Astrocyte of the hippocampus (primary cell): Measurements from ENCODE around the gene LPAR5.

Experiments used
- DNase-seq: peaks from one replicate; pipeline ENCODE4 v3.0.0; 2011; ENCODE audit warnings: low read depth, low spot score

LPAR5 gene

DNA sequence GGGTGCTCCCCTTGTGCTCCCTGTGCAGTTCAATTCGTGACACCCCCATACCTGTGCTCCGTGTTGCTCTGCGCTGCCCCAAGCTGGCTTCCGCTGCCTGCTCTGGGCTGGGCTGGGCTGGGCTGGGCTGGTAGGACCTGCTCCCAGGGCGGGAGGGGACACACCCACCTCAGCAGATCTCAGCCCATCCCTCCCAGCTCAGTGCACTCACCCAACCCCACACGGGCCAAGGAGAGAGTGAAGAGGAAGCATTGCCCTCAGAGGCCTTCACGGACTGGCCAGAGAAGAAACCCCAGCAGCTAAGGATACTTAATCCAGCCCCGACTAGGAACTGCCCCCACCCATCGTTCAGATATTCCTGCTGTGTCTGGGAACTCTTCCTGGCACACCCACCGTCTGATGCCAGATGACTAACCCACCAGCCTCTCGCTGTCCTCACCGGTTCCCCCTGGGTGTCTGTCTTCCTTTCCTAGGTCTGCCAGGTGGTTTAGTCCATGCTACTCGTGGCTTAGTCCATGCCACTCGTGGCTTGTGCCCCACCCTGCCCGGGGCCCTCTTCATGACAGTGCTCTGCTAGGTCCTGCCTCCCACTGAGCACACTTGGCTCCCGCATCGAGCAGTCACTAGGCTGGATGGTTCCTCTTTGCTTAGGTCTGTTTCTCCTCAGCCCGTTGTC is at the start of gene LPAR5:
Gene LPAR5, minus strand, starts transcription at position 104 of the 676 bp plus-strand sequence. CDS start 14,711 bp downstream, outside the sequence.
- peak; percentile 42 for DNase-seq

DNA sequence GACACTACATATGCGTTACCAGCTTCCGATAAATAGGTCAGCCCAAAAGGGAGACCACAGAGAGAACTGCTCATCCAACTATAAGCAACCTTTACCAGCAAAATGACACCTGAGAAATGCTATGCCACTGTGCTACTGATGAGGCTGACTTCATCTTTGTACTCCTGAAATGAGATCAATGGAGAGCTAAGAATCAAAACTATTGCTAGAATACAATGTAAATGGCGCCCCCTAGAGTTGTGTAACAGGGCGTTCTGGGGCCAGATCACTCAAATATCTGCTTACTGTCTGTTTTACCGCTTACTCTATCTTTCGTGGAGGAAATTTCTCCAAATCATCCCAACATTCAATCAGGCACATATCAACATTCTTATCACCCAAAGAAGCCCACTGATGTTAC is 48.9 kb upstream of the LPAR5 start:
- no peak for DNase-seq

DNA sequence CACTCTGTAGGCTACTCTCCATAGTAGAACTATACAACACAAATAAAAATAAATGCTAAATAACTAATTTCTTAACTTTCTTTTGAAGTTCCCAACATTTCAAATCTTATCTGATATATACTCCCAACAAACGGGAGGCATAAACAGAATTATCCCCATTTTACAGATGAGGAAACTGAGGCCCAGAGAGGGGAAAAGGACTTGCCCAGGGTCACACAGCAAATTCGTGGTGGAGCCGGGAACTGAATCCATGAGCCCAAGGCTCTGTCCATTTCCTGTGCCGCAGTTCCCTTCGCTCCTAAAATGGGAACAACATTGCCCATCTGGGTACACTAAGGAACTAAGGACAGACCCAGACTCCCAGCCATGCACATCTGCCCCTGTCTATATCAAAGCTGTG is 41.2 kb upstream of the LPAR5 start:
- no peak for DNase-seq

DNA sequence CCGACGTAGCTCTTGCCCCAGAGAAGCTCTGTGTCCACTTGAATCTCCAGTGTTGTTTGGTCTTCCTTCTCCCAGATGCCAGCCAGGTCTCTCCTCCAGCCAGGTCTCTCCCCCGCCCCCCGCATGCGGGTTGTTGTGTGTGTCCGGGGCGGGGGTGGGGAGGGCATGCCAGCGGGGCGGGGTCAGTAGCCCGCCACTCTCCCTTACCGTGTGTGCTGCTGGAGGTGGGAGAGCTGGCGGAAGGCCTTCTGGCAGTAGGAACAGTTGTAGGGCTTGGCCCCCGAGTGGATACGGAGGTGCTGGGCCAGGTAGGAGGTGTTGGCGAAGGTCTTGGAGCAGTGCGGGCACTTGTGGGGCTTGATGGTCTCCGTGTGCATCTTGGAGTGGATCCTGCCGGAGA is 36.4 kb upstream of the LPAR5 start:
- DNase-seq, result no peak

DNA sequence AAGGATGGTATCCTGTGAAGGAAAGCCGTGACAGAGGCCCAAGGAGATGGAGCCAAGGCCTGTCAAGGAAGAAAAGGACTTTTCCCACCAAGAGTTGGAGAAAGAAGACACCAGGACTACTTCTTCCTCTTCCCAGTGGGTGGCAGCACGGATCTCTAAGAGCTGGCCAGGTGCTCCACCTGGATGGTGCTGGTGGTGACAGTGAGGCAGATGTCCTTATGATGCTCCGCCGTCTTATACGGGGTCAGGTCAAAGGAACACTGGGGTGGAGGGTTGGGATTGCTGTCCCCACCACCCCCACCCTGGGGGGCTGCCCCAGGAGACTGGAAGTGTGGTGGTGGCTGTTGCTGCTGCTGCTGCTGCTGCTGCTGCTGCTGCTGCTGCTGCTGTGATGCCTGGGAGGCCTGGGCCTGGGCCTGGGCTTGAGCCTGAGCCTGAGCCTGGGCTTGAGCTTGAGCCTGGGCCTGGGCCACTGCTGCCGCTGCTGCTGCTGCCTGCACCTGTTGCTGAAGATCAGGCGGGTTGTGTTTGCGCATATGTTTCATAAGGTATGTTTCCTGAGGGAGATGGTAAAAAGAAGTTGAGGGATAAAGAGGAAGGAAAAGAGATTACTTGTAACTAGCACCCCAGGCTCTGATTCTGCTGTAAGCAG is 31.9 kb upstream of the LPAR5 start:
- no peak for DNase-seq

DNA sequence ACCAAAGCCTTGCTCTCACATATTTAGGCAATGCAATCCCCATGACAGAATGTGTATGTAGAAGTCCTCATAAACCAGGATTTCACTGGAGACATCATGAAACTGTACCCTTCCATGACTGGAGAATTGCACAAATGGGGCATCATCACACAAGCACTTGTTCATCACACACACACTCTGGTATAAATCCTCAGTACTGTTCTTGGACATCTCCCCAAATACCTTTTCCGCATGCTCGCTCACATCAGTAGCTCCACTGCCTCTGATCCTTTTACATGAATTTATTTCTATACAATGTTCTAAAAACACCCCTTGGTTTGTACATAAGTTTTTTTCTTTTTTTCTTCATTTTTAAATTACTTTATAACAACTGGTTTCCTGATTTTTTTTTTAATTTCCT is 30.5 kb upstream of the LPAR5 start:
- DNase-seq, result peak; percentile 84

DNA sequence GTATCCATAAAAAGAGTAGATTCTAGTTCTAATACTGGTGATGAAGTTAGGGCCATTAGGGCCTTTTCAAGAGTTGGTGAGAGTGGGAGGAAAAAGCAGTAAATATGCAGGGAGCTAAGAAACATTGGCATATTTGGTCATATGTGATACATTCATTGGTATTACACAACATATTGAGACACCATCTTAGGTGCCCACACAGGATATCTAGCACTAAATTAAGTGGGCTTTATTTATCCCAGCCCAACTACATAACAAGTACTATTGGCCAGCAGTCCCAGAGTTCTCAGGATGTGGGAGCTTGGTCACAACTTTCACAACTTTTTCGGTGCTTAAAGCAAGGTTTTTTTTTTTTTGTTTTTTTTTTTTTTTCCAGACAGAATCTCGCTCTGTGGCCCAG is 29.1 kb upstream of the LPAR5 start:
- DNase-seq, result no peak

DNA sequence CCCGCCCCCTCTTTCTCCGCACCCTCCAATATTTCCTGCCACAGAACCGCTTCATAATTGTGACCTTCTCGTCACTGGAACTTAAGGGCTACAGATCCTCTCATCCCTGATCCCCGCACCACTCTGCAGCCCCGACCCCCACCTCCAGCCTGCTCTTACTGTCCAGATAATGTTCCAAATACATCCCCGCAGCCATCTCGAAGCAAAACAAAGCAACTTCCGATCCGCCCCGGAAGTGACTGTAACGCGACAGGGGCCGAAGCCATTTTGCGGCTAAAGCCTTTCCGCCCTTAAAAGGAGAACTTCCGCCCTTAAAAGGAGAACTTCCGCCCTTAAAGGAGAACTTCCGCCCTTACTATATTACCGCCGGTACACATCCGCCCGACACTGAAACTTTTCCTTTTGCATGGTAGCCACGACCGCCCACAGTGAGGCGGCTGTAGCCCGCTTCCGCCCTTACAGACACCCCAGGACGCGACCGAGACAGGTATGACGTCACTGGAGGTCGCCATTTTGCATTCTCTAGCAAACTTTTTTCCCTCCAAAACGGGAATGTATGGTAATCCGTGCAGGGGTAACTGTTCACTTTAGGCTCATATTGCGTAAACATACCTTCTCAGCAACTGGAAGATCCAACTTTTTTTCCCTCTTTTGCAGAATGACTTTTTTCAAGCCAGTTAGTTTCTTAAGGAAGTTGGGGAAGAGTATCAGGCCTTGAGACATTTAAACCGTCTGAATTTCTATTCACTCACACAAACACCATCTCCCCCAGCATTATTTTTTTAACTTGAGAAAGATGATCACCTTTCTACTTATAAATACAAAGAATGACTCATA is 27.4 kb upstream of the LPAR5 start, which contains the start of gene ING4:
Gene ING4, minus strand, starts transcription at position 214 of the 837 bp plus-strand sequence. Its CDS starts 18 bp downstream, at position 196.
- peak; percentile 99 for DNase-seq

DNA sequence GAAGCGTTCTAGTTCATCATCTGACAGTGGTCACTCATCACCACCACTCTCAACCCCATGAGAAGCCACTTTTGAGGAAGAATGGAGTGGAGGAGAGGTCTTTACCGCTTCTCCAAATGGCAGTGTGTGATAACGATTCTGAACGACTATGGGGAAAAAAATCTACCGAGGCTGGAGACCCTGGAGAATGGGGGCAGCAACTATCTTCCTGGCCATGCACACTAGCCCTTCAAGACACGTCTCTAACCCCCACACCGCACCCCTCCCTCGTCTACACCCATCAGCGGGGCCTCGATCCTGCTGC is 26.8 kb upstream of the LPAR5 start:
- DNase-seq, result no peak

DNA sequence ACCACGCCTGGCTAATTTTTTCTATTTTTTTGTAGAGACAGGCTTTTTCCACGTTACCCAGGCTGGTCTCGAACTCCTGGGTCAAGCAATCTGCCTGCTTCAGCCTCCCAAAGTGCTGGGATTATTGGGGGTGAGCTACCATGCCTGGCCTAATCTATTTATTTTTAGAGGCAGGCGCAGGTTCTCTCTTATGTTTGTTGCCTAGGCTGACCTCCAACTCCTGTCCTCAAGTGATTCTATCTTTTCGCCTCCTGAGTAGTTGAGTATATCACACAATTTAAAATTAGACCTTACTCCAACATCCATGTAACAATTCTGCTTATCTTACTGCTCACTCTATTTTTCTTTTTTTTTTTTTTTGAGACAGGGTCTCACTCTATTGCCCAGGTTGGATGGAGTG is 18.2 kb upstream of the LPAR5 start:
- no peak for DNase-seq

DNA sequence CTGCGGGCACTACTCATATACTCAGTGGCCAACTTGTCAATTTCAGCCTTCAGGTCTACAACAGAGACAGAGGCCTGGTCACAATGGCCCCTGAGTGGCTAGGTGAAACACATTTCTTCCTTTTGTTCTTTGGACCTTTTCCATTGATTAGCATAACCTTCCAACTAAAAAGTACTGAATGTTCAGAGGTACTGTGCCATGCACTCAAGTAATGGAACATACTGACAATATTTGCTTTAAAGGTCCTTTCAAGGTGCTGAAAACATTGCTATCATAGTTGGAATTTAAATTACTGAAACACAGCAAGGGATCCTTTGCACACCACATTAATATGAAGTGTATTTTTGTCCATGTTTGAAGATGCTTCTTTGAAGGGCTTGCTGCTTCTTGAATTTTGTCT is 17.6 kb upstream of the LPAR5 start:
- no peak for DNase-seq

DNA sequence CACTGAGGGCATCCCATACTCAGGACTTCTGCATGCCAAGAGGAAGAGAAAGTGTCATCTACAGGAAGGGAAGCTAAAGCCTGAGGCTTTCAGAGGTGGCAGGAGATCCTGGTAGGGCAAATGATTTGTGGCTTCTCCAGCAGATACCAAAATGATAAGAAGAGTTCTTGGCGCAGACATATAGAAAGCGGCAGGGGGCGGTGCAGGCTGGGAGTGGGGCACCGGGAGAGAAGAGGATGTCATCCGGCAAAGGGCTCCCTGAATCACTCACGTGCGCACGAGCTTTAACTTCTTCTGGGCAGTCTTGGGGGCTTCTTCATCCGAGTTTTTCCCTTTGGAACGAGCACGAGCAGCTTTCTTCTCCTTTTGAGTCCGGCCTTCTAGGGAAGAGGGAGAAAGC is 16.6 kb upstream of the LPAR5 start:
- no peak for DNase-seq

DNA sequence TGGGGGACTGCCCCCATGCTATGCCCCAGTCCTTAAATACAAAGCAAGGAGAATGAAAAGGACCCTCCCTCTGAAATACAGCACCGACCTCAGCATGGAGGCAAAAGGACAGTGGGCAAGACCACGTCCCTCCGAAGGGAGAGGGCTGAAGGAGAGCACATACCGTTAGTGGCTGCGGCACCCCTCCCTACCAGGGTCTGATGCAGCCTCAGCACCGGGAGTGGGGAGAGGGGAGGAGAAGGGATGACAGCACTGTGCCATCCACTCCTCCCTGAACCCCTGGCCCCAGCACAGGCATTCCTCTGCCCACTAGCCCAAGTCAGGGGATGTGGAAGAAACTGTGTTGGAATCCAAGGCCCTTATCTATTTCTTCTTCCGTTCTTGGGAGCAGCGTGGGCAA is 15.1 kb upstream of the LPAR5 start:
- no peak for DNase-seq

DNA sequence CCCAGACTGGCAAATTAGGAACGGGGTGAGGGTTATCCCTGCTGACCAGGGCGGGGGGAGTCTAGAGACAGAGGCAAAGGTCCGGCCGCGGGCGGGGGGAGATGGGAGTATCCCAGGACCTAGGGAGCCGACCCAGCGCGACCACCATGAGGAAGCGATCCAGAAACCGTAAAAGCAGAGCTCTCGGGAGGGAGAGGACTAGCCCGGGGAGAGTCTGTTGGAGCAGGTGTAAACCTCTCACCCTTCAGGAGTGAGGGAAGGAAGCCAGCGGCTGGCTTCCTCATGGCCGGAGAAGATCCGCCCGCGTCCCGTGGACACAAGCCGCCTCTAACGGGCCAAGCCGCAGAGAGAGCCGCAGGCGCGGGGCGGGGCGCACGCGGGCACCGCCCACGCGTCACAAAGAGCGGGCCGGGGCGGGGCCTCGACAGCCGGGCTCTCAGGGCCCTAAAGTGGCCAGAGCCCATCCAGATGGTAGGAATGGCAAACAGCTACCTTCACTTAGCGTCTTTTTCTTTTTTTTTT is 11.4 kb upstream of the LPAR5 start, which contains the start of gene ACRBP:
Gene ACRBP, minus strand, starts transcription at position 350 of the 522 bp plus-strand sequence. Its CDS starts 66 bp downstream, at position 284.
- DNase-seq, result peak; percentile 66

DNA sequence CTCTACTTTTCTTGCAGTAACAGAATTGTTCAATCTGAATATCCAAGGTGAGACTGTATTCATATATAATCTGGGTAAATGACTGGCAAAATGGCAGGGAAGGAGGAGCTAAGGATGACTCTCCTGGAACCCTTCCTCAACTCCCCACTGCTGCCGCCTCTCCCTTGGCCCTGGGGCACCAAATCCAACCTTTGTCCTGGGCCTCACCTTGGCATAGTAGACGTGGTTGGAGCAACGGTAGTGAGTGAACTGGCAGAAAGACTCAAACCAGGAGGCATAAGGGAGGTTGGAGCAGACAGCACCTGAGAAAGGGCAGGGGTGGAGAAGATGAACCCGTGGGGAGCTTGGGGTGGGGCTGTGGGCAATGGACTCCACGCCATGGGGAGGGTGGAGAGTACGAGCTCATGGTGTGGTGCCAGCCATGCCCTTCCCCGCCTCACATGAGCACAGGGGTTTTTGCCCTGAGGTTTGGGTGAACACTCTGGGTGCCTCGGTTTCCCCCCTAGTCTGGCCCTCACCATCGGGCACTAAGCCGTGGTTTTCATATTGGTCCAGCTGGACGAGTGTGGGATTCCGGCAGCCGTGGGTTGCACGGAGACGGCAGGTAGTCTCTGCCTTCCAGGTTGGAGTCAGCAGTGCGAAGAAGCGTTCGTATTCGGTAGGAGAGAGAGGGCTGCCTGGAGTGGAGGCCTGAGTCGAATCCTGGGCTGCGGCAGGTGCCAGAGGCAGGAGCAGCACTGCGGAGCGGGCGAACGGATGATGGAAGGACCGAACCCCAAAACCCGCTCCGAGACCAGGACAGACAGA is 10.7 kb upstream of the LPAR5 start:
- no peak for DNase-seq

DNA sequence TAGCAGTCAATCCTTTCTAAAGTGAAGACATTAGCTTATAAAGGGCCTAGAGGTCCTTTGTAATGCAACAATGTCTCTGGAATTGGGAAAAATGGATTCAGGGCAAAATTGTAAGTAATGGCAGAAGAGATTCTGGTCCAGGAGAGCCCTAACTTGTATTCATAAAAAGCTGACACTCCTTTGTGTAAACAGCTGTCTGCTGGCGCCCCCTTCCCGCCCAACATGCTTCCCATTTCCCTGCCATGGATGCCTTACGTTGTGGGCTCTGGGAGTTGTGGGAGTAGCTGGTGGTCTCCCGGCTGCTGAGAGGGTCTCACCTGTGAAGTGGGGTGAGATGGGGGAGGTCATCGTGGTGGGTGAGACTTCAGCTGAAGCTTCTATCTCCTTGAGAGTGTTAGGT is 9.1 kb upstream of the LPAR5 start:
- no peak for DNase-seq

DNA sequence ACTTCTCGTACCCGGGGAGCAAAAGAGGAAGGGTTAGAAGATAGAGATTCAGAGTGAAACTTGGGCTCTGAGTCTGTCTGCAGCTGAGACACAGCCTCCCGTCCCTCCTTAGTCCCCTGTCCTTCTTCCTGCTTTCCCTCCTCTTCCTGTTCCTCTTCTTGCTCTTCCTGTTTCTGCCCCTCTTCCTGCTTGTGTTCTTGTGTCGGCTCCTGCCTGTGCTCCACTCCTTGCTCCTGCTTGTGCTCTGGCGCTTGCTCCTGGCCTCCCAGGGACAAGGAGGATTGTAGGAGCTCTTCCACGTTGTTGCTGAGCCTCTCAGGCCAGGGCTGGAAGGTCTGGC is 8.5 kb upstream of the LPAR5 start:
- no peak for DNase-seq

DNA sequence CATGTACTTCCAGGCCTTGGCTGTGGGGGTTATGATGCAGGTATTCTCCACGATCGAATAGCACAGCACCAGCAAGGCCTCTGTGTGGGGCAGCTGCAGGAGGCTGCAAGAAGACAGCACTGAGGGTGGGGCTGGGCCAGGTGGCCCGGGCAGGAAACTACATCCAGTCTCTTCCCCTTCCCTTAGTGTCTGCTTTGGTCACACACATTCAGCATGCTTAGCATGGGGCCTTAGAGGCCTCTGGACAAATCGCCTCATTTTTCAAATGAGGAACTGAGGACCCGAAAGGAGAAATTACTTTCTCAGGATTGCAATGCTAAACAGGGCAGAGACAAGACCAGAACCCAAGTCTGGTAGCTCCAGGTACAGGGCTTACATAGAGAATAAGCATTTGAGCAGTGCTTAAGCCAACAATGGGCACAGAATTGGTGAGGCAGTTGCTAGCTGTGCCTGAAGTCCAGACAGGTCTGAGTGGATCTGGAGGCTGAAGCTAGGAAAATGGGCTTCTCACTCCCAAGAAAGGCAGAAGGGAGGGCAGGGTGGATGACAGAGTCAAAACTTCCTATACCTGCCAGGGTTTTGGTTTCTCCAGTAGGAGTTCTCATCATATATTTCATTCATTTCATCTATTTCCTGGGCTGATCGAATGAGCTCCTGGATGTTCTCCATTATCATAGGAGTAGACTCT is 8.0 kb upstream of the LPAR5 start:
- DNase-seq, result no peak

DNA sequence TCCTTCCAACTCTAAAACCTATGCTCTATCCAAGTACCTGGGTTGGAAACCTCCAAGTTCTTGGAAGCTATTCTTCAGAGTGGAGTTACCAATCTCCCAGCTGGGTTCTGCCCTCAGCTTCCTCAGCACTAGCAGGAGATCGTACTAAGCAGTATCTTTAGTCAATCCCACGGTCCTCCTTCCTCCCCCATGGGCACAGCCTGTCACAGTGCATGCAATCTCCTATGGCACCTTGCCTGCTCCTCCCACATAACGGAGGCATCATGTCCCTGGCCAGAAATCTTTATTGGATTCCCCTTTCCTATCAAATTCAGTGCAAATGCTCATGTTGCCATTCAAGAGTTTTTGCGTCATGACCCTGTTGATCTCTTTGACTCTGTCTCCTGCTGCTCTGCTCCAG is 5.4 kb upstream of the LPAR5 start:
- no peak for DNase-seq

DNA sequence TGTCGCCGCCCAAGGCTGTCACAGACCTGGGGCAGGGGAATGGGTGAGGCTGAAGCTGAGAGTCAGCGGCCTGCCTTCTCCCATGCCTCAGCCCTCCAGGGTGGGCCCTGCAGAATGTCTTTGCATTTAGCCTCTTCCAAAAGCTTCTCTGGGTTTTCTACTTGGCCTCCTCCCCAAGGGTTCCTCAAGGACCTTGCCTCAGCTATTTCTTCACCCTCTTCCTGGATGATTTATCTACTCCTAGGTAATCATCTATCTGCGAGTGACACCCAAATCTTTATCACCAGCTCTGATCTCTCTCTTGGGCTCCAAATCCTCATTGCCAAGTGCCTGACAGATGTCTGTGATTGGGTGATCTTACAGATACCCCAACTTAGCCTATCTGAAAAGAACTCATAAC is 4.7 kb upstream of the LPAR5 start:
- no peak for DNase-seq

DNA sequence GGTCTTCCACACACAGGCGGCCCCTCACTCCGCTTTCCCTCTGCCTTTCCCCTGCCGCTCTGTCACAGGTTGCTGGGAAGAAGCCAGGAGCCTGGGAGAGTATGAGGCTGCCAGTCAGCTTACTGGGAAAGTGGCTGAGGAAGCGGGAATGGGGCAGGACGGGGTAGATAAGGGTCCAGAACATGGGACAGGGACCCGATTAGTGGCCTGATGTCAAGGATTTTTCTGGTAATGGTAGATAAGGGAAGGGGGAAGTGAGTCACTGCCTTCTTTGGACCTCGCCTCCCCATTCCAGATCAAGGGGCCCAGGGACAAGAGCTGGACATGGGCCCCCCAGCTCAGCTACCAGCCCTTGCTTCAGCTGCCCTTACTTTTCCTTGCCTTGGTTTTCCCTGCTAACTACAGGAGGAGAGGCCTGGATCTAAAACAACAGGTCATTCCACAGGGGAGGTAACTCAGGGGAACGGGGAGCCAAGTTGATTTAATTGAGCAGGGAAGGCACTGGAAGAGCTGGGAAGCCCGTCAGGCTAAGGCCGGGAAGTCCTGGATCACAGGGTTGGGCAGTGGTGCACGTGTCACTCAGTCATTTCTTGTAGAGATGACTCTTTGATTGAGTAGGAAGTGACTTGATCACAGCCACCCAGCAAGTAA is 3.5 kb upstream of the LPAR5 start:
- DNase-seq, result no peak
